ENCODE data around the gene ST8SIA1. TPM values are rescaled to one million over a fixed set of nuclear protein-coding genes. Genes with fewer than 3 reads are reported as not detected.

ST8SIA1 gene
- total RNA-seq, 6 donors from 2014 or later, result 1.4 to 10.5 (median 4.1) TPM

GRCh38 chr12:22248571-22249115 is 85.9 kb downstream of the ST8SIA1 start:
- H3K27ac ChIP-seq, result no peak overlapping the region
- 64 to 78% methylated on average over 3 of the region's 3 CpGs for WGBS, 2 donors
- H3K9me3 ChIP-seq, result no peaks in the 10 kb centered on the region
- no peaks in the 10 kb centered on the region for H3K27me3 ChIP-seq
- H3K4me1 ChIP-seq, result no peaks in the 10 kb centered on the region
- H3K4me3 ChIP-seq, result no peak overlapping the region
- TF ChIP-seq, protein P1, sequence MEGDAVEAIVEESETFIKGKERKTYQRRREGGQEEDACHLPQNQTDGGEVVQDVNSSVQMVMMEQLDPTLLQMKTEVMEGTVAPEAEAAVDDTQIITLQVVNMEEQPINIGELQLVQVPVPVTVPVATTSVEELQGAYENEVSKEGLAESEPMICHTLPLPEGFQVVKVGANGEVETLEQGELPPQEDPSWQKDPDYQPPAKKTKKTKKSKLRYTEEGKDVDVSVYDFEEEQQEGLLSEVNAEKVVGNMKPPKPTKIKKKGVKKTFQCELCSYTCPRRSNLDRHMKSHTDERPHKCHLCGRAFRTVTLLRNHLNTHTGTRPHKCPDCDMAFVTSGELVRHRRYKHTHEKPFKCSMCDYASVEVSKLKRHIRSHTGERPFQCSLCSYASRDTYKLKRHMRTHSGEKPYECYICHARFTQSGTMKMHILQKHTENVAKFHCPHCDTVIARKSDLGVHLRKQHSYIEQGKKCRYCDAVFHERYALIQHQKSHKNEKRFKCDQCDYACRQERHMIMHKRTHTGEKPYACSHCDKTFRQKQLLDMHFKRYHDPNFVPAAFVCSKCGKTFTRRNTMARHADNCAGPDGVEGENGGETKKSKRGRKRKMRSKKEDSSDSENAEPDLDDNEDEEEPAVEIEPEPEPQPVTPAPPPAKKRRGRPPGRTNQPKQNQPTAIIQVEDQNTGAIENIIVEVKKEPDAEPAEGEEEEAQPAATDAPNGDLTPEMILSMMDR (IDR thresholded peaks at IDR 0.05), result no peak
- TF ChIP-seq POLR2A (IDR thresholded peaks at IDR 0.05) (no peak), EP300 (IDR thresholded peaks at IDR 0.05) (no peak), POLR2AphosphoS5 (IDR thresholded peaks at IDR 0.05) (no peak)
- no peaks in the 10 kb centered on the region for H3K36me3 ChIP-seq
- no peak for DNase-seq
- no peak for ATAC-seq (ENCODE audit: low FRiP score in 2 of 2)

DNA sequence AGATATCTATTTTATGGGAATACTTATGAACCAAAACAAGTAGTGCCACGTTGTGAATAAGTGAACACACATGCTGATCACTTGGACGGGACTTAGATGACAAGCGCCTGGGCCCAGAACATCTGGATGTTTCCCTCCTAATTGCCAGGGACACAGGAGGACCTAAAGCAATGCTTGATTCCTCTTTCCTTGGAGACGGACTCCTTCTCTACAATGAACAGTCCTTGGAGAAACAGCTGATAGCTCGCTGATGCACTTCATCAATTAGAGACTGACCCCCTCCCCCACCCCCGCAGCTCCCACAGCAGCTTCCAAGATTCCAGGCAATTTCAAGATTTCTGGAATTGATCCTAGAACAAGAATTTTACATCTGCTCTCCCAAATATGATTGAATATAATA is 86.4 kb downstream of the ST8SIA1 start:
- Histone ChIP-seq H3K4me3 (no peak overlapping the region), H3K27ac (no peak overlapping the region), H3K9me3 (no peaks in the 10 kb centered on the region), H3K36me3 (no peaks in the 10 kb centered on the region), H3K4me1 (no peaks in the 10 kb centered on the region), H3K27me3 (no peaks in the 10 kb centered on the region)
- 75 to 82% methylated on average over 6 of the region's 6 CpGs for WGBS, 2 donors
- DNase-seq (no peak), ATAC-seq (ENCODE audit: low FRiP score in 2 of 2) (peak; percentile 45 to 49)
- TF ChIP-seq POLR2A (IDR thresholded peaks at IDR 0.05) (no peak), POLR2AphosphoS5 (IDR thresholded peaks at IDR 0.05) (peak in 1 of 2 donors; percentile 27)

- DNase-seq, result no peak
- no peak for ATAC-seq (ENCODE audit: low FRiP score in 2 of 2)
- WGBS, 2 donors, result 84% methylated on average over 9 of the region's 9 CpGs
Measured at GRCh38 chr12:22246217-22246846, 88.2 kb downstream of the ST8SIA1 start.

DNA sequence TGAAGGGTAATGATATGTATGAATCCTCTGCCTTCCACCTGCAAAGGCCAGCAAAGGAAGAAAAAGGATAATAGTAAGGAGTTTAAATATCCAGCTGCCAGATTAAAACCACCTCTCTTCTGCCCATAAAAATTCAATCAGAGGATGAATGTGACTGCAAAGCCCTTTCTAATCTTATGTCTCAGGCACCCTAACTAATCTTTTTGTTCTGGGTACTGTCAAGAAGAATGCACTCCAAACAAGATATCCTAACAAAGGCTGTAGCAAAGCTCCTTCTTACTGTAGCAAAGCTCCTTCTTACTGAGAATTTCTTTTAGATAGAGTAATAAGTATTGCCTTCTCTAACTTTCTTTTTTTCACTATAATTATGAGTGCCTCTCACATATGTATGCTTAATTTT is 91.8 kb downstream of the ST8SIA1 start:
- Histone ChIP-seq H3K27me3 (no peaks in the 10 kb centered on the region), H3K9me3 (no peaks in the 10 kb centered on the region), H3K36me3 (no peaks in the 10 kb centered on the region), H3K27ac (no peak overlapping the region), H3K4me1 (no peaks in the 10 kb centered on the region), H3K4me3 (no peak overlapping the region)
- TF ChIP-seq EP300 (IDR thresholded peaks at IDR 0.05), result no peak
- TF ChIP-seq, protein P1 (IDR thresholded peaks at IDR 0.05), result no peak
- TF ChIP-seq POLR2A (IDR thresholded peaks at IDR 0.05), result no peak
- TF ChIP-seq POLR2AphosphoS5 (IDR thresholded peaks at IDR 0.05), result no peak
- no peak for ATAC-seq (ENCODE audit: low FRiP score in 2 of 2)
- DNase-seq, result no peak

More at GRCh38 chr12:22246217-22246846, 88.2 kb downstream of the ST8SIA1 start:
- TF ChIP-seq, protein P1 (IDR thresholded peaks at IDR 0.05), result no peak
- TF ChIP-seq POLR2AphosphoS5 (IDR thresholded peaks at IDR 0.05) (no peak), POLR2A (IDR thresholded peaks at IDR 0.05) (no peak), EP300 (IDR thresholded peaks at IDR 0.05) (no peak)
- H3K36me3 ChIP-seq, result no peaks in the 10 kb centered on the region
- no peaks in the 10 kb centered on the region for H3K4me1 ChIP-seq
- H3K27me3 ChIP-seq, result no peaks in the 10 kb centered on the region
- no peak overlapping the region for H3K27ac ChIP-seq
- H3K9me3 ChIP-seq, result no peaks in the 10 kb centered on the region
- H3K4me3 ChIP-seq, result no peak overlapping the region

DNA sequence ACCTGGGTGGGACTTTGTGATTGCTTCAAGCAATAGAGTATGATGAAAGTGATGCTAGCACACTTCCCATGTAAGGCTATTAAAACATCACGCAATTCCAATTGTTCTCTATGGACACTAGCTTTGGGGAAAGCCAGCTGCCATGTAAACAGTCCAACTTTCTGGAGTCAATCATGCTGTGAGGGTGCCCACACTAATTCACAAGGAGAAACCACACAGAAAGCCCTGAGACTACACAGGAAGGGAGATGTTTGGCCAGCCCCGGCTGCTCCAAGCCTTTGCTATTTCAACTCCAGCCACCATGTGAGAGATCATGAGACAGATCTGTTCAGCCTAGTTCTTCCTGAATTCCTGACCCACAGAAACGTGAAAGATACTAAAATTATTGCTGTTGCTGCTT is 96.3 kb downstream of the ST8SIA1 start:
- Histone ChIP-seq H3K9me3 (no peaks in the 10 kb centered on the region), H3K36me3 (no peaks in the 10 kb centered on the region), H3K4me3 (no peak overlapping the region), H3K27ac (no peak overlapping the region), H3K4me1 (no peaks in the 10 kb centered on the region), H3K27me3 (no peaks in the 10 kb centered on the region)
- ATAC-seq (ENCODE audit: low FRiP score in 2 of 2) (no peak), DNase-seq (no peak)
- 67 to 76% methylated on average over 3 of the region's 3 CpGs for WGBS, 2 donors
- no peak for TF ChIP-seq POLR2AphosphoS5 (IDR thresholded peaks at IDR 0.05)
- TF ChIP-seq, protein P1 (IDR thresholded peaks at IDR 0.05), result no peak
- TF ChIP-seq EP300 (IDR thresholded peaks at IDR 0.05), result no peak
- no peak for TF ChIP-seq POLR2A (IDR thresholded peaks at IDR 0.05)
